Suprapubic skin (tissue), 4 donors: ENCODE measurements around the gene FAP. TPM values are rescaled to one million over a fixed set of nuclear protein-coding genes. Genes with fewer than 3 reads are reported as not detected.

Source experiments
- DNase-seq, 2 donors: peaks; one replicate each; pipeline ENCODE4 v3.0.0-alpha.2; 2019; ENCODE audit warnings: low spot score in 2 of 2
- H3K27ac ChIP-seq: fragments of 200-600 bp; sonication (generic); one replicate; pipeline ENCODE4 v1.5.1; 2019
- H3K27me3 ChIP-seq: fragments of 200-600 bp; sonication (generic); one replicate; pipeline ENCODE4 v1.5.1; 2019
- H3K36me3 ChIP-seq: fragments of 200-600 bp; sonication (generic); one replicate; pipeline ENCODE4 v1.5.1; 2019
- H3K4me1 ChIP-seq: fragments of 200-600 bp; sonication (generic); one replicate; pipeline ENCODE4 v1.5.1; 2019
- H3K4me3 ChIP-seq: fragments of 200-600 bp; sonication (generic); one replicate; pipeline ENCODE4 v1.5.1; 2019; ENCODE audit warnings: mild to moderate bottlenecking
- H3K9me3 ChIP-seq: fragments of 200-600 bp; sonication (generic); one replicate; pipeline ENCODE4 v1.5.1; 2019
- CTCF ChIP-seq, 2 donors: fragments of 200-600 bp in 1 of 2; fragments of 450-650 bp in 1 of 2; sonication (generic) in 1 of 2; IDR thresholded peaks; one replicate each; pipeline ENCODE4 v1.5.1; 2016 to 2019; ENCODE audit warnings: antibody characterized with exemption in 2 of 2, mild to moderate bottlenecking in 1 of 2, moderate library complexity in 1 of 2
- EP300 ChIP-seq: sonication (generic); formaldehyde crosslinking; IDR thresholded peaks from one replicate; pipeline ENCODE4 v1.6.1; 2017; ENCODE audit warnings: antibody characterized with exemption
- POLR2A ChIP-seq, 2 donors: fragments of 450-650 bp; IDR thresholded peaks; one replicate each; pipeline ENCODE4 v1.6.1; 2017; ENCODE audit warnings: antibody characterized with exemption in 2 of 2, mild to moderate bottlenecking in 2 of 2, moderate library complexity in 2 of 2
- POLR2AphosphoS5 ChIP-seq, 3 donors: sonication (generic); formaldehyde crosslinking; IDR thresholded peaks; one replicate each; pipeline ENCODE4 v1.6.1; 2017; ENCODE audit warnings: antibody characterized with exemption in 3 of 3
- WGBS: methylation state at CpG from one replicate; pipeline ENCODE4 v1.1.5; 2018; 5-methylcytosine and 5-hydroxymethylcytosine counted together
- total RNA-seq, 4 donors: library from RNA; depleted of rRNA; stranded (reverse); fragments of >200 nt; gene quantifications; one replicate each; pipeline ENCODE4 v1.1.0, GENCODE V29; 2016

FAP gene
- total RNA-seq, 4 donors from 2014 or later = 1.8 to 4.5 (median 2.8) TPM

GRCh38 chr2:162200636-162201035 is 42.6 kb downstream of the FAP start:
- TF ChIP-seq CTCF (IDR thresholded peaks at IDR 0.05) (no peak), POLR2A (IDR thresholded peaks at IDR 0.05) (no peak), EP300 (no peak), POLR2AphosphoS5 (IDR thresholded peaks at IDR 0.05) (no peak)
- no peak for DNase-seq
- WGBS = 75% methylated on average over 1 of the region's 1 CpG
- peaks cover 3% of the 10 kb centered on the region for H3K36me3 ChIP-seq
- no peaks in the 10 kb centered on the region for H3K27me3 ChIP-seq
- H3K4me1 ChIP-seq = no peaks in the 10 kb centered on the region
- H3K9me3 ChIP-seq = no peaks in the 10 kb centered on the region
- no peak overlapping the region for H3K4me3 ChIP-seq
- no peak overlapping the region for H3K27ac ChIP-seq

- no peak overlapping the region for H3K4me3 ChIP-seq
- no peak for TF ChIP-seq EP300
- TF ChIP-seq POLR2A (IDR thresholded peaks at IDR 0.05) = no peak
- TF ChIP-seq CTCF (IDR thresholded peaks at IDR 0.05) = no peak
- no peak for TF ChIP-seq POLR2AphosphoS5 (IDR thresholded peaks at IDR 0.05)
- H3K27me3 ChIP-seq = no peaks in the 10 kb centered on the region
- H3K27ac ChIP-seq = no peak overlapping the region
- WGBS = 62% methylated on average over 1 of the region's 1 CpG
- no peaks in the 10 kb centered on the region for H3K4me1 ChIP-seq
- no peaks in the 10 kb centered on the region for H3K9me3 ChIP-seq
- H3K36me3 ChIP-seq = peaks cover 3% of the 10 kb centered on the region
- no peak for DNase-seq
Measured at GRCh38 chr2:162199913-162200312, 43.3 kb downstream of the FAP start.

GRCh38 chr2:162198239-162198638 is 45.0 kb downstream of the FAP start:
- peaks cover 3% of the 10 kb centered on the region for H3K36me3 ChIP-seq
- H3K27ac ChIP-seq = no peak overlapping the region
- no peak overlapping the region for H3K4me3 ChIP-seq
- H3K27me3 ChIP-seq = no peaks in the 10 kb centered on the region
- H3K4me1 ChIP-seq = no peaks in the 10 kb centered on the region
- H3K9me3 ChIP-seq = no peaks in the 10 kb centered on the region
- TF ChIP-seq POLR2A (IDR thresholded peaks at IDR 0.05) (no peak), POLR2AphosphoS5 (IDR thresholded peaks at IDR 0.05) (no peak), EP300 (no peak), CTCF (IDR thresholded peaks at IDR 0.05) (no peak)
- 92% methylated on average over 9 of the region's 9 CpGs for WGBS
- no peak for DNase-seq

- Histone ChIP-seq H3K36me3 (peaks cover 3% of the 10 kb centered on the region), H3K27ac (no peak overlapping the region), H3K27me3 (no peaks in the 10 kb centered on the region), H3K9me3 (no peaks in the 10 kb centered on the region), H3K4me1 (no peaks in the 10 kb centered on the region), H3K4me3 (no peak overlapping the region)
- no peak for DNase-seq
- no peak for TF ChIP-seq CTCF (IDR thresholded peaks at IDR 0.05)
- TF ChIP-seq POLR2AphosphoS5 (IDR thresholded peaks at IDR 0.05) = no peak
- 96% methylated on average over 2 of the region's 2 CpGs for WGBS
Measured at GRCh38 chr2:162197069-162197825, 46.0 kb downstream of the FAP start.

- H3K36me3 ChIP-seq = peaks cover 3% of the 10 kb centered on the region
- H3K9me3 ChIP-seq = no peaks in the 10 kb centered on the region
- 84% methylated on average over 7 of the region's 7 CpGs for WGBS
- TF ChIP-seq EP300 (no peak), POLR2AphosphoS5 (IDR thresholded peaks at IDR 0.05) (no peak), POLR2A (IDR thresholded peaks at IDR 0.05) (no peak), CTCF (IDR thresholded peaks at IDR 0.05) (no peak)
- no peak overlapping the region for H3K4me3 ChIP-seq
- DNase-seq = no peak
- H3K4me1 ChIP-seq = no peaks in the 10 kb centered on the region
- no peaks in the 10 kb centered on the region for H3K27me3 ChIP-seq
- no peak overlapping the region for H3K27ac ChIP-seq
Measured at GRCh38 chr2:162196638-162197037, 46.6 kb downstream of the FAP start.
